ENCODE results near the gene SH3BP5. TPM values are rescaled to one million over a fixed set of nuclear protein-coding genes. Genes with fewer than 3 reads are reported as not detected.
A peak's percentile ranks its signal among the peaks of the same experiment; 100 is the strongest.

SH3BP5 gene
- total RNA-seq, 1 donor from 2014 or later, result 68.0 TPM

GRCh38 chr3:15347063-15347736 is 14.8 kb upstream of the SH3BP5 start:
- no peak for DNase-seq (ENCODE audit: low spot score)

GRCh38 chr3:15346516-15346915 is 14.1 kb upstream of the SH3BP5 start:
- no peak for DNase-seq (ENCODE audit: low spot score)

- DNase-seq (ENCODE audit: low spot score), result no peak
Measured at GRCh38 chr3:15345608-15346137, 13.3 kb upstream of the SH3BP5 start.

GRCh38 chr3:15345066-15345607 is 12.8 kb upstream of the SH3BP5 start:
- no peak for DNase-seq (ENCODE audit: low spot score)

- DNase-seq (ENCODE audit: low spot score), result no peak
Measured at GRCh38 chr3:15342945-15343344, 10.6 kb upstream of the SH3BP5 start.

DNA sequence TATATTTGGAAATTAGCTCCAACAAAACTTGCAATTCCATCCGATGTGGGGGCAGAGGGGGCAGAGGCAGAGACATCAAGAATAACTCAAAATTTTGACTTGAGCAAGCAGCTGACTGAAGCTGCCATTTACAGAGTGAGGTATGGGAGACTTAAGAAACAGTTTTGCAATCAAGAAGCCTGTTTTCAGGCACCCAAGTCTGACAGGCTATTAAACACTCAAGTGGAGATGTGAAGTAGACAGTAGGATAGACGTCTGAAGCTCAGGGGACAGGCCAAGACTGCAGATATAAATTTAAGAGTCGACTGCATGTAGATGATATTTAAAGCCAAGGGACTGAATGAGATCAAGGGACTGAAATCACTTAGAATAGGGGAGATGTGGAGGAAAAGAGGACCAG is 9.9 kb upstream of the SH3BP5 start:
- DNase-seq (ENCODE audit: low spot score), result no peak

GRCh38 chr3:15341030-15341726 is 8.8 kb upstream of the SH3BP5 start:
- no peak for DNase-seq (ENCODE audit: low spot score)

DNA sequence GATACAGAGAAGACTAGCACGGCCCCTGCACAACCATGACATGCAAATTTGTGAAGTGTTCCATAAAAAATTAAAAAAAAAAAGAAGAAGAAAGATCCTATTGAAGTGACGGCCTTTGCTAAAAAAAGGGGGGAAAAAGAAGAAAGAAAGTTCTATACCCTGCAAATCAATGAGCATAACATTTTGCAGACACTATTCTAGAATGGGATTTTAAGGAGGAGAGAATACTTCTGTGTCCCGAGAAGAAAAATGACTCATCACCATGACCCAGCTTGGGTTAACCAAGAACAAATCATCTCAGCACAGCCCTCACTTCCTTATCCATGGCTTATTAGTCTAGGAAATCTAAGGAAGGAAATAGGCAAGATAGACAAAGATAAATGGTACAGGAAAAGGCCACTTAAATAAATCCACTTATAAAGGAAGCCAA is 7.4 kb upstream of the SH3BP5 start:
- DNase-seq (ENCODE audit: low spot score), result no peak

DNA sequence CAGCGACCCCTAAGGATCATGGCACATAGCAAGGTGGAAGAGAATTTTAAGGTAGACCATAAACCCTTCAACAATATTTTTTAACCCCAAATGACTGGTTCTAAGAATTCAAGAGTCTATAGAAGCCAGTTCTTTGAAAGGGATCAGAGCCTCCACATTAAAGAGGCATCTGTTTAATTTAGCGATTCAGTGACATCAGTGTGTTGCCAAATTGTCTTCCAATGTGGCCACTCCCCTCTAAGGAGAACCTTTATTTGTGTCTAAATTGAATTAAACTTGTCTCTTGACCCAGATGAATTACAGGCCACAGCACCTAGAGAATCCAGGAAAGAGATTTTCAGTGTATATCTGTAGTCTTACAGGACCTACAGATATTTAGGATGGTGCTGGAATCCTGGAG is 6.6 kb upstream of the SH3BP5 start:
- DNase-seq (ENCODE audit: low spot score), result no peak

DNA sequence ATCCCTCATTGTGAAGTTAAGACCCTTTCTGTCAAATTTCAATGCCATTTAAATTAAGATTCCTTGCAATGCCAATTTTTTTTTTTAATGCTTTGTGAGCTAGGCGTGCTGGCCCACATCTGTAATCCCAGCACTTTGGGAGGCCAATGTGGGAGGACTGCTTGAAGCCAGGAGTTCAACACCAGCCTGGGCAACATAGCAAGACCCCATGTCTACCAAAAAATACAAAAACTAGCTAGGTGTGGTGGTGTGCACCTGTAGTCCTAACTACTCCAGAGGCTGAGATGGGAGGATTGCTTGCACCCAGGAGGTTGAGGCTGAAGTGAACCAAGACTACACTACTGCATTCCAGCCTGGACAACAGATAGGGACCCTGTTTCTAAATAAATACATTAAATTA is 5.6 kb upstream of the SH3BP5 start:
- no peak for DNase-seq (ENCODE audit: low spot score)

DNA sequence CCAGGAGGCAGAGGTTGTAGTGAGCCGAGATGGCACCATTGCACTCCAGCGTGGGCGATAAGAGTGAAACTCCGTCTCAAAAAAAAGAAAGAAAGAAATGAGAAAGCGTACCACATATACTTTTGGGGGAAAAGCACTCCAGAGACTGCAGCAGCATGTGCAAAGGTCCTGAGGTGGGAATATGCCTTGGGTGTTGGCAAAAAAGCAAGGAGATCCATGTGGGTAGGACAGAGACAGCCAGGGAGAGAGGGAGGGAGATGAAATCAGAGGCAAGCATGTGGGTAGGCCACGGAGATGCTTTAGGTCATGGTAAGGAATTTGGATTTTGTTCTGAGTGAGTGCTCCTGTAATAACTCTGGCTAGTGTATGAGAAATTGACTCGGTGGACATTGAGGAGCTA is 3.7 kb upstream of the SH3BP5 start:
- no peak for DNase-seq (ENCODE audit: low spot score)

DNA sequence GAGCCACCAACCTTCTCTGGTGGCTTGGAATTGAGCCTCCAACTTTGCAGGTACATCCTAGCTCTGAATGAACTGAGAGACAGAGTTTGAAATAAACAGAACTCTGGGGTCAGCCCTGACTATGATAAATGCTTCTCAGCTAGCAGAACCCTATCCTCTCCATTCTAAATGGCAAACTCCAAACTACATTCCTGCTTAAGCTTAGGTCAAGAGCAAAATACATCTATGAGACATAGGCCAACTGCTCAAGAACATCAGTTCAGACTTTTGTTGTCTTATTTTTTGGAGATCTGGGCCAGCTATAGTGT is 1.5 kb upstream of the SH3BP5 start:
- DNase-seq (ENCODE audit: low spot score), result no peak

DNA sequence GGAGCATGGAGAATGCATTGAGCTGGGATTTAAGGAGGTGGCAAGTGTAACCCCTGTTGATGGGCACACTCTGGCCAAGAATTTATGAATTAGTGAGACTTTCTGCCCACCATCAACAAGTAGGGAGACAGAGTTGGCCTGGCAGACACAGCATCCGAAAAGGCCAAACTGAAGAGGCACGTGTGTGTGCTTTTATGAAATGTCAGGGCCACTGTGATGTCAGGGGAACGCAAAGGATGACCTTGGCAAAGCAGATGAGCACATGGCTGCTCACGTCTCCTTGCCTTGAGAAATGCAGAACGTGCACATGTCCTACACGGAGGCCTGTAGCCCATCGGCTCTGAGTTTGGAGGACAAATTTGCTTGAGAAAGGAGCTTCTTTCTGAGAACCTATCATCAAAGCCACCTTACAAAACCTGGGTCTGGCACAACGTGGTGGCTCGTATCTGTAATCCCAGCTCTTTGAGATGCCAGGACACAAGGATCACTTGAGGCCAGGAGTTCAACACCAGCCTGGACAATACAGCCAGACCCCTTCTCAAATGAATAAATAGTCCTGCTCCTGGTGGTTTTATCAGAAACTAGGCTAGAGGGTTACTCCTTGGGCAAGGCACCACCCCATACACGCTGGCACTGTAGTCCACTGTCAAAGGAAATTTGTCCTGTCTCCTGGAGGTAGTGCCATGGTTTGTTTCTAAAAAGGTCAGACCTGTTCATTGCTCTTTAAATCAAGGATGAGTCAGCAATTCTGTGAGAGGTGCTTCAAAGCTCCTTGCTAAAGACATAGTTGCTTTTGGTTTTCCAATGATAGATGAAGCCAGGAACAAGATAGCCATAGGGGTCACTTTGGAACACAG is 941 bp upstream of the SH3BP5 start:
- DNase-seq (ENCODE audit: low spot score), result no peak

- DNase-seq (ENCODE audit: low spot score), result no peak
Measured at GRCh38 chr3:15331606-15332404, 581 bp downstream of the SH3BP5 start.

- no peak for DNase-seq (ENCODE audit: low spot score)
Measured at GRCh38 chr3:15331072-15331605, 1.2 kb downstream of the SH3BP5 start.

DNA sequence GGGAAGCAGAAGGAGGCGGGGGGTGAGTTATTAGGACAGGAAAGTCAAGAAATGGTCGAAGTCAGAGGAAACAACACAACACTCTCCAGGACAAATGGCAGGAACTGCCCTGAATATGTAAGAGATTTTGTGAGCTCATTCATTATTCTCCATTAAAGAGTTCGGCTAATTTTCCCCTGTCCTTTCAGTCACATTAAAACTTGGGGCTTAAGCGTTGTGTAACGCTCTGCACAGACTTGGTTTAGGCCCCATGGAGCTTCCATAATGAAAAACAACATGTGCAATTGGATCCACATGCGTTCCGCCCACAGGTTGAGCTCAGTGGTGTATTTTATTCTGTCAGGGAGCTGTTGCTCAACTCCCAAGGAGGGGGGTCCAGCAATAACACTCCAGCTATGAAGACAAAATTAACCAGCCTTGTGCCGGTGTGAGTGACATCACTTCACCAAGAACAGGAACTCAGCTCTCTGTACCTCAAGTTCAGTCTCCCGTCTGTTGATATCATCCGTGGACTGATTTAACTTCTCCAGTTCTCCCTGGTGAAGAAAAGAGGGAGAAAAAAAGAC is 2.3 kb downstream of the SH3BP5 start:
- DNase-seq (ENCODE audit: low spot score), result no peak

- no peak for DNase-seq (ENCODE audit: low spot score)
Measured at GRCh38 chr3:15329046-15330005, 3.1 kb downstream of the SH3BP5 start.

DNA sequence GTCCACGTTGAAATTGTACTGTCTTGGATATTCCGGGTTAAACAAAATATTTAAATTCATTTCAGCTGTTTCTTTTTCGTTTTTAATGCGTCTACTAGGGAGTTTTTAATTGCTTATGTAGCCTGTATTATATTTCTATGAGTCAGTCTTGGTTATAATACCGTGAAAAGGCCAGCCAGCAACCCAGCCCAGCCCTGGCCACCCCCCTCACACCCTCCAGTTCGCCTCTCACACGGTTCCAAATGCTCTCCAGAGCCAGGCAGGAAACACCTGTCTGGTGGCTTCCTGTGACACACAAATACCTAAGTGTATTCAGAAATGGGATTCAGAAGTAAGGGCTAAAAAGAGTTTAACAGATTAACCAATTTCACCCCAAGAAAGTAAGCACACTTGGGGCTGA is 4.4 kb downstream of the SH3BP5 start:
- DNase-seq (ENCODE audit: low spot score), result peak; percentile 85

DNA sequence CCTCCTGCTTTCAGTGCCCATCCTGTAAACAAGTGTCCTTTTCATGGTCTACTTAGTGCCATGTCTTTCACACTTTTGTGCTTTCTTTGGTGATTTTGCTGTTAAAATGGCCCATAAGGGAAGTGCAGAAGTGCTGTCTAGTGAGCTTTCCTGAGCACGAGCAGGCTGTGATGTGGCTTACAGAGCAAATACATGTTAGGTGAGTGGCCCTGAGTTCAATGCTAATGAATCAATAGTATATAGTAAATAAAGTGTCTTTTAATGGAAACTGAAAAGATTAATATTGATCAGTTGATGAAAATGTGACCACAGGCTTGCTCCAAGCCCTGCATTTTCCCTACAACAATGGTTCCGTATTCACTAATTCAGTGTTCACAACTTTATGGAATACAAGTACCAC is 5.7 kb downstream of the SH3BP5 start:
- DNase-seq (ENCODE audit: low spot score), result no peak

DNA sequence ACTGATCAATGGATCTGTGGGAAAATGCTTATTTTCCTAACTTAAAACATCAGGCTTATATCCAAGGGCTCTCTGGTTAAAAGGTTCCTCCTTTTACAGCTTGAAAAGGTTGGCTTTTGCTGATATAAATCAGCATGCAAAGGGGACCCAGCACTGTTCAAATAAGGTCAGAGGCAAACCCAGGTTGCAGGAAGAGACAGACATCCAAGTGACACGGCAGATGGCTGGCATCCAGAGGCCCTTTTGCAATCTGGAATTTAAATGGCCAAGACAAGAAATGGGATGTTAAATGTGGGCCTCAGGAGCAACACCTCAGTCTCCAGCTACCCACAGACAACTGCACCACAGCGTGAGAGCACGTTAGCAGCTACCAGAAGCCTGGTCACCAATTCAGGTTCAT is 6.3 kb downstream of the SH3BP5 start:
- DNase-seq (ENCODE audit: low spot score), result no peak
